ENCODE results near the gene MAK. TPM values are rescaled to one million over a fixed set of nuclear protein-coding genes. Genes with fewer than 3 reads are reported as not detected.

The MAK gene
- total and polyA plus RNA-seq, 2 donors (not counting 1 experiment from before 2014, with no cell fraction given): 0.04 TPM; not detected in 1

GRCh38 chr6:10759884-10760329 is 78.4 kb downstream of the MAK start:
- POLR2A ChIA-PET: no interaction called here
- DNase-seq (no peak), ATAC-seq (ENCODE audit: low read depth) (no peak)
- H3K4me1 ChIP-seq (ENCODE audit: control insufficient read depth in 2 of 2, insufficient read depth in 2 of 2, low read length in 2 of 2): no peaks in the 10 kb centered on the region
- H3K4me2 ChIP-seq (replicated peaks; ENCODE audit: low read depth, low read length, poor library complexity, severe bottlenecking): no peak overlapping the region
- no peaks in the 10 kb centered on the region for H3K9me3 ChIP-seq (ENCODE audit: control extremely low read depth in 1 of 3, control insufficient read depth in 2 of 3, insufficient read depth in 1 of 3, low read length in 2 of 3)
- no peak overlapping the region for H3K9ac ChIP-seq (ENCODE audit: low read length)
- Mint-ChIP-seq H3K27me3 (no peaks in the 10 kb centered on the region), H3K4me3 (no peak overlapping the region), H3K4me1 (peaks cover 2% of the 10 kb centered on the region), H3K9me3 (ENCODE audit: insufficient read depth) (no peaks in the 10 kb centered on the region), H3K27ac (no peak overlapping the region)
- WGBS (ENCODE audit: insufficient coverage): 96% methylated on average over 6 of the region's 6 CpGs
- intact Hi-C loops (cut with micrococcal nuclease): loop anchor here (1.0 kb wide), 1 partner anchor 250 kb away; no protein-coding TSS in a partner anchor
- H3K4me3 ChIP-seq (ENCODE audit: control extremely low read depth in 1 of 5, extremely low read depth in 1 of 5, insufficient read depth in 1 of 5, low read depth in 2 of 5, low read length in 4 of 5): no peak overlapping the region
- H4K20me1 ChIP-seq (ENCODE audit: control insufficient read depth, insufficient read depth, low read length, poor library complexity, severe bottlenecking): peaks cover 1% of the 10 kb centered on the region
- H3K79me2 ChIP-seq (ENCODE audit: control insufficient read depth, insufficient read depth, low read length): peaks cover 3% of the 10 kb centered on the region
- CTCF ChIA-PET: interaction anchor here (0.6 to 2.8 kb wide), 9 partner anchors 11 to 281 kb away, joined by 3 to 17 read pairs (median 4); no protein-coding TSS in a partner anchor
- no peak overlapping the region for H2AFZ ChIP-seq (ENCODE audit: insufficient read depth, low read depth, low read length, poor library complexity, severe bottlenecking)
- H3K27ac ChIP-seq (ENCODE audit: low read length in 2 of 2): no peak overlapping the region
- no peaks in the 10 kb centered on the region for H3K27me3 ChIP-seq (replicated peaks in 1 of 4; ENCODE audit: control extremely low read depth in 1 of 4, control insufficient read depth in 3 of 4, insufficient read depth in 4 of 4, low read length in 3 of 4)
- H3K36me3 ChIP-seq (replicated peaks in 1 of 2; ENCODE audit: control extremely low read depth in 1 of 2, control insufficient read depth in 1 of 2, extremely low read depth in 1 of 2, insufficient read depth in 2 of 2, low read length in 1 of 2): peaks cover 1 to 29% of the 10 kb centered on the region in 2 experiments
- TF ChIP-seq EZH2 (IDR thresholded peaks at IDR 0.05; ENCODE audit: borderline replicate concordance, insufficient read depth, low read depth, low read length, poor library complexity, severe bottlenecking) (no peak), CTCF (IDR thresholded peaks at IDR 0.05) (no peak)

GRCh38 chr6:10759312-10759839 is 79.0 kb downstream of the MAK start:
- Mint-ChIP-seq H3K4me3 (no peak overlapping the region), H3K4me1 (peaks cover 2% of the 10 kb centered on the region), H3K9me3 (ENCODE audit: insufficient read depth) (no peaks in the 10 kb centered on the region), H3K27ac (no peak overlapping the region), H3K27me3 (no peaks in the 10 kb centered on the region)
- peaks cover 7% of the 10 kb centered on the region for H3K79me2 ChIP-seq (ENCODE audit: control insufficient read depth, insufficient read depth, low read length)
- ATAC-seq (ENCODE audit: low read depth): peak; percentile 28
- no peaks in the 10 kb centered on the region for H3K4me1 ChIP-seq (ENCODE audit: control insufficient read depth in 2 of 2, insufficient read depth in 2 of 2, low read length in 2 of 2)
- TF ChIP-seq EZH2 (IDR thresholded peaks at IDR 0.05; ENCODE audit: borderline replicate concordance, insufficient read depth, low read depth, low read length, poor library complexity, severe bottlenecking): no peak
- TF ChIP-seq CTCF (IDR thresholded peaks at IDR 0.05): peak; percentile 63
- CTCF ChIA-PET: interaction anchor here (0.6 to 2.8 kb wide), 8 partner anchors 12 to 281 kb away, joined by 3 to 17 read pairs (median 4); no protein-coding TSS in a partner anchor
- WGBS (ENCODE audit: insufficient coverage): 70% methylated on average over 2 of the region's 3 CpGs
- peaks cover 2 to 34% of the 10 kb centered on the region in 2 experiments for H3K36me3 ChIP-seq (replicated peaks in 1 of 2; ENCODE audit: control extremely low read depth in 1 of 2, control insufficient read depth in 1 of 2, extremely low read depth in 1 of 2, insufficient read depth in 2 of 2, low read length in 1 of 2)
- H3K4me2 ChIP-seq (replicated peaks; ENCODE audit: low read depth, low read length, poor library complexity, severe bottlenecking): no peak overlapping the region
- H3K9ac ChIP-seq (ENCODE audit: low read length): no peak overlapping the region
- peak; percentile 36 for DNase-seq
- H3K4me3 ChIP-seq (ENCODE audit: control extremely low read depth in 1 of 5, extremely low read depth in 1 of 5, insufficient read depth in 1 of 5, low read depth in 2 of 5, low read length in 4 of 5): no peak overlapping the region
- no peaks in the 10 kb centered on the region for H3K27me3 ChIP-seq (replicated peaks in 1 of 4; ENCODE audit: control extremely low read depth in 1 of 4, control insufficient read depth in 3 of 4, insufficient read depth in 4 of 4, low read length in 3 of 4)
- H4K20me1 ChIP-seq (ENCODE audit: control insufficient read depth, insufficient read depth, low read length, poor library complexity, severe bottlenecking): peaks cover 7% of the 10 kb centered on the region
- no peak overlapping the region for H3K27ac ChIP-seq (ENCODE audit: low read length in 2 of 2)
- POLR2A ChIA-PET: interaction anchor here (0.7 kb wide), 1 partner anchor 334 kb away, joined by 6 read pairs; the partner anchor contains the start of gene SMIM13
- H2AFZ ChIP-seq (ENCODE audit: insufficient read depth, low read depth, low read length, poor library complexity, severe bottlenecking): no peak overlapping the region
- H3K9me3 ChIP-seq (ENCODE audit: control extremely low read depth in 1 of 3, control insufficient read depth in 2 of 3, insufficient read depth in 1 of 3, low read length in 2 of 3): no peaks in the 10 kb centered on the region
- intact Hi-C loops (cut with micrococcal nuclease): loop anchor here (1.0 kb wide), 1 partner anchor 249 kb away; no protein-coding TSS in a partner anchor
